Kidney epithelial cell (primary cell): Measurements from ENCODE around the gene STK16. TPM values are rescaled to one million over a fixed set of nuclear protein-coding genes. Genes with fewer than 3 reads are reported as not detected.

ENCODE experiments used
- DNase-seq: peaks from one replicate; pipeline ENCODE4 v3.0.0-alpha.2; 2010; ENCODE audit warnings: low read depth
- H3K27me3 ChIP-seq: 2 replicates; pipeline ENCODE4 v1.6.0; 2011; ENCODE audit warnings: low read length; ENCODE audit not compliant: control insufficient read depth, insufficient read depth
- H3K36me3 ChIP-seq: 2 replicates; pipeline ENCODE4 v1.5.1; 2011; ENCODE audit warnings: low read length; ENCODE audit not compliant: control insufficient read depth, insufficient read depth
- H3K4me3 ChIP-seq: 2 replicates; pipeline ENCODE4 v1.5.1; 2011; ENCODE audit warnings: low read depth, mild to moderate bottlenecking, control low read depth, low read length
- total RNA-seq: library from RNA; depleted of rRNA; stranded (reverse); fragments of >200 nt; gene quantifications from 2 replicates; pipeline ENCODE4 v1.2.3, GENCODE V29; 2015
- TF ChIP-seq, protein P1 (sequence below): IDR thresholded peaks from 2 replicates; pipeline ENCODE4 v1.5.1; 2011; ENCODE audit warnings: mild to moderate bottlenecking, moderate library complexity, low read length, control low read depth, inconsistent platforms; ENCODE audit not compliant: insufficient read depth, poor library complexity, severe bottlenecking

STK16 gene
- total RNA-seq, 1 donor from 2014 or later, result 30.0 TPM

GRCh38 chr2:219291394-219291793 is 46.1 kb downstream of the STK16 start:
- H3K4me3 ChIP-seq, result no peak overlapping the region
- TF ChIP-seq, protein P1, sequence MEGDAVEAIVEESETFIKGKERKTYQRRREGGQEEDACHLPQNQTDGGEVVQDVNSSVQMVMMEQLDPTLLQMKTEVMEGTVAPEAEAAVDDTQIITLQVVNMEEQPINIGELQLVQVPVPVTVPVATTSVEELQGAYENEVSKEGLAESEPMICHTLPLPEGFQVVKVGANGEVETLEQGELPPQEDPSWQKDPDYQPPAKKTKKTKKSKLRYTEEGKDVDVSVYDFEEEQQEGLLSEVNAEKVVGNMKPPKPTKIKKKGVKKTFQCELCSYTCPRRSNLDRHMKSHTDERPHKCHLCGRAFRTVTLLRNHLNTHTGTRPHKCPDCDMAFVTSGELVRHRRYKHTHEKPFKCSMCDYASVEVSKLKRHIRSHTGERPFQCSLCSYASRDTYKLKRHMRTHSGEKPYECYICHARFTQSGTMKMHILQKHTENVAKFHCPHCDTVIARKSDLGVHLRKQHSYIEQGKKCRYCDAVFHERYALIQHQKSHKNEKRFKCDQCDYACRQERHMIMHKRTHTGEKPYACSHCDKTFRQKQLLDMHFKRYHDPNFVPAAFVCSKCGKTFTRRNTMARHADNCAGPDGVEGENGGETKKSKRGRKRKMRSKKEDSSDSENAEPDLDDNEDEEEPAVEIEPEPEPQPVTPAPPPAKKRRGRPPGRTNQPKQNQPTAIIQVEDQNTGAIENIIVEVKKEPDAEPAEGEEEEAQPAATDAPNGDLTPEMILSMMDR, result no peak
- no peak for DNase-seq
- no peaks in the 10 kb centered on the region for H3K27me3 ChIP-seq
- H3K36me3 ChIP-seq, result no peaks in the 10 kb centered on the region

DNA sequence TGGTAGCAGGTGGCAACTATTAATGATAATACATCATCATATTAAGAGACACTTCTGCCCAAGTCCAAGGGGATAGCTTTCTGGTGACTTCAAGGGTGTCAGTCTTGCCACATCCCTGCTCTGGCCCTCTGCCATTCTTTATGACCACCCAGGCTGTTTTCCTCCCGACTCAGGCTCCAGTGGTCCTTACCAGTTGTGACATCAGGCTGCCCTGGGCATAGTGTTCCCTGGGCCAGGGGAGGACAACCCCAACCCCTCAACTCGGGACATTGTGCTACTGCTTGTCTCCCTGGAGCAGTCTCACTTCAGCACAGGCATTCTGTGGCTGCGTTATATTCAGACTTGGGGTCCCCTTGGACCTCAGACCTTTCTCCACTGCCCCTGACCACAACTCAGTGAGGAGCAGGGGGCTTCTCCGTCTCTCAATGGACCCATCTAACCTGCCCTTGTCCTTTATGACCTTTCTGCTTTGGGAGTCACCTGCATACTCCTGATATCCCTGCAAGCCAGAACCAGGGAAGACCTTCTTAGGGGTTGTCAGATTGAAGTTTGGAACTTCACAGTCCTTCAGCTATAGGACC is 46.7 kb downstream of the STK16 start:
- H3K36me3 ChIP-seq, result no peaks in the 10 kb centered on the region
- H3K27me3 ChIP-seq, result no peaks in the 10 kb centered on the region
- no peak for DNase-seq
- TF ChIP-seq, protein P1, result no peak
- no peak overlapping the region for H3K4me3 ChIP-seq

DNA sequence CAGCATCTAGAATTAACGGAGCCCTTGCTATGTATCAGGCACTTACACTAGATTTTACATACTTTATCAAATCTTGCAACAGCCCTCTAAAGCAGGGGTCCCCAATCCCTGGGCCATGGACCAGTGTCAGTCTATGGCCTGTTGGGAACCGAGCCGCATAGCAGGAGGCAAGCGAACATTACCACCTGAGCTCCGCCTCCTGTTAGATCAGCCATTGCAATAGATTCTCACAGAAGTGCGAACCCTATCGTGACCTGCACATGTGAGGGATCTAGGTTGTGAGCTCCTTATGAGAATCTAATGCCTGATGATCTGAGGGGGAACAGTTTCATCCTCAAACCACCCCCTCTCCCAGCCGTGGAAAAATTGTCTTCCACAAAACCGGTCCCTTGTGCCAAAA is 47.3 kb downstream of the STK16 start:
- no peak for DNase-seq
- H3K27me3 ChIP-seq, result no peaks in the 10 kb centered on the region
- no peak overlapping the region for H3K4me3 ChIP-seq
- TF ChIP-seq, protein P1, result no peak
- no peaks in the 10 kb centered on the region for H3K36me3 ChIP-seq

- TF ChIP-seq, protein P1, result no peak
- Histone ChIP-seq H3K4me3 (no peak overlapping the region), H3K27me3 (peaks cover under 1% of the 10 kb centered on the region), H3K36me3 (no peaks in the 10 kb centered on the region)
- no peak for DNase-seq
Observed at GRCh38 chr2:219293736-219294231, 48.5 kb downstream of the STK16 start.

DNA sequence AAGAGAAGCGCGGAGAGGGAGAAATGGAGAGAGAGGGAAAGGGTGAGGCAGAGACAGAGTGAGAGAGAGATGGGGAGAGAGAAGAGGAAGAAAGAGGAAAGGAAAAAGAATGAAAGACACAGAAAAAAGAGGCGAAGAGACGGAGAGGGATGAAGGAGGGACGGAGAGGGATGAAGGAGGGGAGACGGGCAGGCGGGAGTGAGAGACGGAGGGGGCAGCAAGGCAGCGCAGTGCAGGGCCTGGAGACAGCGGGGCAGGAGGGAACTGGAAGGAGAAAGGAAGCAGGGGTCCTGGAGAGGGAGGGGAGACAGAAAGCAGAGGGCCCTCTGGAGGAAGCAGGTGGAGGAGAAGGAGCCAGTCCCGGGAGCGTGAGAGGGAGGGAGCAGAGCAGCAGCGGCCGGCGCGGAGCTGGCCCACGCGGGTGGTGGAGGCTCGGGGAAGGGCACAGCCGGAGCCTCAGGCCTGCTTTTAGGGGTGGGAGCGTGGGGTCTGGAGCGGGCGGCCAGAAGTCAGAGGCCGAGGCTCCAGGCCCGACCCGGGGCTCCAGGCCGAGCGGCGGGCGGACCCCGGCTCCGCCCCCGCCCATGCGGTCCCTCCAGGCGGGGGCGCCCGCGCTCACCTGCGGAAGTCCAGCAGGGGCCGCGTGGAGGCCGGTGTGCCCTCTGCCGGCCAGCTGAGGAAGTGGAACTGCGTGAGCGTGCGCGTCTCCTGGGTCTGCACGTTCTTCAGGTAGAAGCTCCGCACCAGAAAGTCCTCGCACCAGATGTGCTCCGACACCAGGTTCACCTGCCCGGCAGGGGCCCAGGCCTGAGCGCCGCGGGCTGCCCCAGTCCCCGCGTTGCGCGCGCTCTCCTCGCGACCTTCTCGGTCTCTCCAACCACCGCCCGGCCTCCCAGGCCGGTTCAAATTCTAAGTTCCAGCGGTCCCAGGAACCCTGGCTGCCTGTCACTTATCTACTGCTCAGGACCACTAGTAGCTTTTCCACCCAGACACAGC is 49.4 kb downstream of the STK16 start:
- no peak for DNase-seq
- peak overlapping the region; percentile 49 for H3K4me3 ChIP-seq
- H3K27me3 ChIP-seq, result peaks cover 9% of the 10 kb centered on the region
- TF ChIP-seq, protein P1, result peak; percentile 92
- H3K36me3 ChIP-seq, result no peaks in the 10 kb centered on the region
